Measurements from ENCODE around the gene SLC9A9.

SLC9A9 gene

DNA sequence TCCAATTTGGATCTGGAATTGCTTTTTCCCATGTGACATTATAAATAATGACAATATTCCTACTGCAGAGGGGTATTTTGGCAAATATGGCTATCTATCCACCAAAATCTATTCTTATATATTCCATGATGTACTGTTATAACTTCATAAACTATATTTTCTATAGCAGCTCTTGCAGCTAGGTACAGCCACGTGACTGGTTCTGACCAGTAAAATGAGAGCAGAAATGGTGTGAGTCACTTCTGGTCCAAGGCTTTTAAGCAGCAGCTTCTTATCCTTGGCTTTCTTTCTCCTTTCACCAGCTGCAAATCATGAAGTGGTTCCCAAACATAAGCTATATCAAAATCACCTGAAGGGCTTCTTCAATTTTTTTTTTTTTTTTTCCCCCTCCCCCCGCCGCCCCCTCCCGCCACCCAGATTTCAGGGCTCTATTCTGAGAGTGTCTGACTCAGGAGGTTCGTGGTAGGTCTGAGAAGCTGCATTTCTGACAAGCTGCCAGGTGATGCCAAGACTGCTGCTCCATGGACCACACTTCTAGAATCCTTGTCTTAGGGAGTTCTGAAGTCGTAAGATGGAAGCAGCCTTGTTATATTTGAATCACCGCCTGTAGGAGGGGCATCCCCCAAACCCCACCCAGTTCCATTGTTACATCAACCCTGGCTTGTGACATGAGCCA is 371.2 kb downstream of the SLC9A9 start:
- no peak overlapping the region for H3K4me3 ChIP-seq (ENCODE audit: low read length)
- no peak for TF ChIP-seq ZNF274 (IDR thresholded peaks at IDR 0.05; ENCODE audit: low read depth, low read length)

DNA sequence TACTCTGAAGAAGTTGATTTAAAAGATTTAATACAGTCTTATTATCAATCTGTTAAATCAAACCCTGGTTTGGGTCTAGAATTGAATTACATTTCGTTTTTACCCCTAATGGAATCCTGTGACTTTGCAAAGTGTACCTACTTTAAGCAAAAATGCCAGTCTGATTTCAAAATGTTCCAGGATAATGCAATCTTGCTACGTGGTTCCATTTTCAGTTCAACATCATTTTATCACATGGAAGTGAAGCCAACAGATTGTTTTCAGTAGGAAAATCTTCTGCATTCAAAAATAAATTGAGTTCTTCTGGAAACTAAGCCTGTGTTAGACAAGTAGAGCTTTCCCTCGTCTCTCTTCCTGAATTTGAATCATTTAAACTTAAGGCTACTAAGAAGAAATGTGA is 372.3 kb downstream of the SLC9A9 start:
- no peak overlapping the region for H3K4me3 ChIP-seq (ENCODE audit: low read length)
- TF ChIP-seq ZNF274 (IDR thresholded peaks at IDR 0.05; ENCODE audit: low read depth, low read length), result no peak

DNA sequence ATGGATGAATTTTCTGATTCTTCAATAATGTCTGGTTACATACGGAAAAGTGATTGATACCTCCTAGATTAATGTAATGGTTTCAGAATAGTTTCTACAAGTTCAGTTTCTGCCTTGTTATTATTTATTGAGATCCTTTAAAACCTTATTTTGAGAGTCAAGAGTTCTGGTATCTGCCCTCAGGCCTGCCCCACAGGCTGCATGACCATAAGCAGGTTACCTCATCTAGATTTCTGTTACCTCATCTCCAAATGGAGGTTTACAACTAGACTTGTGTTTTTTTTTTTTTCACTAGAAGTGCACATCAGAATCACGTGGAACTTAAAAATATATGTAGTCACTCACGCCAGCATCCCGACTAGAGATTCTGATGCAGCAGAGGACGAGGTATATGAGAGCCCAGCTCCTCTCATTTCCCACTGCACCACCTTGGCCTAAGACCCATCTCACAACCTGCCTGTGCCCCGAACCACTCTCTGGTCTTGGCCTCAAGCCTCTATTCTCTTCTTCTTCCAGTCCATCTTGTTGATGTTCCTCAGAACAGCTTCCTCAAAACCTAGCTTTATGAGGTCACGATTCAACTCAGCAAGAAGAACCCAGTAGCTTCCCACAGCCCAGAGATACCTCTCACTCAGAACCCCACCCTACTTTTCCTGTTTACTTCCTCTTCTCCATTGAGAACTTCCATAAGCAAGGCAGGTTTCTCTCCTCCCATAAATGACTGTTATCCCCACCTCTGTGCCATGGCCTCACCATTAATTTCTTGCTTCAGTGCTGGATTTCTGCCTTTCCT is 375.3 kb downstream of the SLC9A9 start:
- no peak for TF ChIP-seq ZNF274 (IDR thresholded peaks at IDR 0.05; ENCODE audit: low read depth, low read length)
- H3K4me3 ChIP-seq (ENCODE audit: low read length), result no peak overlapping the region

DNA sequence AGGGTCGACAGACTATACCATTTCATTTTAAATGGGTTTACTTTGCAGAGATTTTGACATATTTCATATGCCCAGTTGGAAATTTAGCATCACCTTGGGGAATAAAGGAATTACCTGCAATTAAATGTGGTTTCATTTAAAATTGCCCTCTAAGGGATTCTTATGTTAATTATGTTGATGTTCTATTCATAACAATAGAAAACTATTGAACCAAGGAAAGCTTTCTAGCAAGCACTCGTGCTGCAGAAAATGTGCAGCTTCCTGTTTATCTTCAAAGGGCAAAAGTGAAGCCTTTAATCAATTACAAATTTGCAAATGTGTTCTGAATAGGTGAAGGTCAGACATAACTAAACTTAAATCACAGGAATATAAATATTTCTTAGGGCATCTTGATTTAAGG is 376.6 kb downstream of the SLC9A9 start:
- TF ChIP-seq ZNF274 (IDR thresholded peaks at IDR 0.05; ENCODE audit: low read depth, low read length), result no peak
- H3K4me3 ChIP-seq (ENCODE audit: low read length), result no peak overlapping the region

DNA sequence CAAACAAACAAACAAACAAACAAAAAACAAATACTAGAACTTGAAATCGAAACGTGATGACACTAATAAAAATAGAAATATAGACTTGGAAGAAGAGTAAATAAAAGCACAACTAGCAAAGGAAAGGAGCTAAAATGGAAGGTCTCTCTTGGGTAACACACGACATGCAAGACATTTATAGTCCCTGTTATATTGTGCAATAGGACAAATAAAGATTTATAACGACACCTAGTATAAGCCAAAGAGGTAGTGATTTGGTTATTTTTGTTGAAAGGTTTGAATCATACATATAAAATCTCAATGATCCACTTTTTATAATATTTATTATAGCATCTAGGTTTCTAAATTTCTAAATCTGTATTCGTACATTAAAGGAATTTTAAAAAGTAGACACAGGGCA is 379.1 kb downstream of the SLC9A9 start:
- H3K4me3 ChIP-seq (ENCODE audit: low read length), result no peak overlapping the region
- TF ChIP-seq ZNF274 (IDR thresholded peaks at IDR 0.05; ENCODE audit: low read depth, low read length), result no peak

DNA sequence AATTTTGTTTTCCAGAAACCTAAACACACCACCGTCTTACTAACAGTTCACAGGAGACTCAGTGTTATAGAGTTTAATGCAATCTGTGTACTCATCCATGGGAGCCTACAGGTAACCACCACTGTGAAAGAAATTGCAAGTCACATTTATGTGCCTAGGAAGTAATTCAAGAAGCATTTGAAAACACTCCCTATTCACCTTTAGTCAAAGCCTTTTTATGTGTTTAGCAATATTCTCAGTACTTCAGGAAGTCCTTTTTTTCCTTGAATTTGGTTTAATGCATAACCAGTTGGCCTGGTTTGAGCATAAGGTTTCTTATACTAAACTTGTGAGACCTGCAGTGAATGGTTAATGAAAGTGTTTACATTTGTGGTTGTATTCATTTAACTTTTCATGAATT is 382.6 kb downstream of the SLC9A9 start:
- H3K4me3 ChIP-seq (ENCODE audit: low read length), result no peak overlapping the region
- TF ChIP-seq ZNF274 (IDR thresholded peaks at IDR 0.05; ENCODE audit: low read depth, low read length), result no peak

DNA sequence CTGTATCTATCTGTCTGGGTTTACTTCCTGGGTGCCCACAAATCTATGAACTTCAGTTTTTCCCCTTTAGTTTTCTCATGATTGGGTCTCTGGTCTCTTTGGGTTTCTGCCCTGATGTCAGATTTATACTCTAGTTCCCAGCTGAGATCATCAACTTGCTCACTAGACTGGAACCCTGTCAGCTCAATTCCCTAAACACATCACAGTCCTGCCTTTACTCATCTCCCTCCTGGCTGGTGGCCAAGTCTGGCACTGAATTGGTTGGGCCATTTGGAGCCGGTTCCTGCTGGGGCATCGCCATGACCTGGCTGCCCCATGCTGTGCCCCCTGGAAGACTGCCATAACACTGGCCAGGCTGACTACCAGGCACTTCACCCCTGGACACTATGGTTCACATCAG is 383.4 kb downstream of the SLC9A9 start:
- no peak for TF ChIP-seq ZNF274 (IDR thresholded peaks at IDR 0.05; ENCODE audit: low read depth, low read length)

DNA sequence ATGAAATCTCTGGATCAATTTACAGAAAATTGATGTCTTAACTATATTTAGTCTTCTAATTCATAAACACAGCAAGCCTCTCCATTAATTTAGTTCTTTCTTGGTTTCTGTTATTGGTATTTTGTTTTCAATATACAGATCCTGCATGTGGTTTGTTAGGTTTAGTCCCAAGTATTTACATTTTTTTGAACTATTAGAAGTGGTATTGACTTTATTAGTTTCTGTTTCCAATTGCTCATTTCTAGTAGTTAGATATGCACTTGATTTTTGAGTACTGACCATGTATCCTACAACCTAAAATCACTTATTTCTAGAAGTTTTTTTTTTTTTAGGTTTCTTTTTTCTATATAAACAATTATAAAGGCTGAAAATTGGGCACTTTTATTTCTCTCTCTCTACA is 392.8 kb downstream of the SLC9A9 start:
- no peak overlapping the region for H3K4me3 ChIP-seq (ENCODE audit: low read length)
- TF ChIP-seq ZNF274 (IDR thresholded peaks at IDR 0.05; ENCODE audit: low read depth, low read length), result no peak

More for the DNA sequence above, 383.4 kb downstream of the SLC9A9 start:
- no peak overlapping the region for H3K4me3 ChIP-seq (ENCODE audit: low read length)

DNA sequence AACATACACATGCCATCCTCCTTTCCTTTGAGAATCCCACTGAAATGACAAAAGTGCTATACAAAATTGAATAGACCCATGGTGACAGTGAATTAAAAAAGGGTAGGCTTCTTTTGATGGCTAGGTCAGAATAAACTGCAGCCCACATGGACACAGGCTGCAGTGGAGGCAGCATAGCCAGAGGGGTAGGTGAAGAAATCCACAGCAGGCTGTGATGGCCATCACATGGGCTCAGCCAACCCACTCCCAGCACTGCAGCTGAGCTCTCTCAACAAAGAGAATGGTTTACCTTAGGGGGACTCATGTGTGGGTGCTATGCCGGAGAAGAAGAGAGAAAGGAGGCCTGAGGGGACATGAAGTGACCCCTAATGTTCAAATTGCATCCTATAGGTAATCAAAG is 397.6 kb downstream of the SLC9A9 start:
- no peak overlapping the region for H3K4me3 ChIP-seq (ENCODE audit: low read length)
- no peak for TF ChIP-seq ZNF274 (IDR thresholded peaks at IDR 0.05; ENCODE audit: low read depth, low read length)

DNA sequence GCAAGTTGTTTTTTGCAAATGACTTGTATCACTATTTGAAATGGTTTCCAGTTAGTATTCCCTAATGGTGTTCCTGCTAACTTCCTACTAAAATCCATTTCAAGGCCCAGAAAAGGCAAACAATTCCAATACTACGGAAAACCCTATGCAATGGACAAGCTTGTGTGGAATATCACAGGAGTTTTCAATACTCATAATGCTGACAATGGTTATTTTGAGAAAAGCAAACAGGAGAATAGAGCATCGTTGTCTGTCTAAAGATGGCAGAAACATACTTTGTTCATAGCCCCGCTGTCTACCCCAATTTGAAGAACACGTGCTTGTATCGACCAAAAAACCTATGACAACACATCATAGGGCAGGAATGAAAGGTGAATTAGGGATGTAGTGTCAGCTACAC is 400.8 kb downstream of the SLC9A9 start:
- no peak overlapping the region for H3K4me3 ChIP-seq (ENCODE audit: low read length)
- no peak for TF ChIP-seq ZNF274 (IDR thresholded peaks at IDR 0.05; ENCODE audit: low read depth, low read length)

DNA sequence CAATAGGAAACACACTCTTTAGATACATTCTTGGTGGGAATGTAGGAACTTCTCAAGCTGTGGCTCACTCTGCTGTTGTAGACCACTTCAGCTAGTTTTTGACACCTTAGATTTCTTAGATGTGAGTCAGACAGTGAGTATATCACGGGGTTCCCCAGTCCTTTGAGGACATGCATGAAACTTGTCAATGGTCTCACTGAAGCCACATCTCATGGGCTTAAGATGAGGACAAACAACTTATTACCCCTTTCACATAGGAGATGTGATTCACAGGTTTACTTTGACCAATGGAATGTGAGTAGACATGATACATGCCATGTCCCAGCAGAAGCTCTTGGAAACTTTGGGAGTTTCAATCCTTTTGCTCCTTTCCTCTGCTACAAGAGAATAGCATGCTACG is 403.1 kb downstream of the SLC9A9 start:
- no peak overlapping the region for H3K4me3 ChIP-seq (ENCODE audit: low read length)
- no peak for TF ChIP-seq ZNF274 (IDR thresholded peaks at IDR 0.05; ENCODE audit: low read depth, low read length)

DNA sequence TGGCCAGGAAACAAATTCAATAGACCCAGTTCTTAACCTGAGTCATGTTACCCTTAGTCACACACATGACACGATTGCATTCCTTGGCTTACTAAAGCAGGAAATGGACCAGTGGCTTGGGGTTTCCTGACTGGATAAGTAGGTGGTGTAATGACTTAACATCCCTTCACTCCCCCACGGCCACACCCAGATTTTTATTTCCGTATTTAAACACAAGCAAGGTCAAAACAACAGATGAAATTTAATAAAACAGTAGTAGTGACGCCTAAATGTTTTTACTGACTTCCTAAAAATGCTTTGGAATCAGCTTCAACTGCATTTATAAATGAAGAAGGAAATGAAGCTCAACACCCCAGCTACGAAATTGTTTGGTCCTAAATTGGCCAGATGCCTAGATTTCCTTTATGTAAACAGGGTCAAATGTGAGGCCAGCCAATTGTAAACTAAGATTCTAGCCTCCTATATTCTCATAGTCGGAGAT is 404.4 kb downstream of the SLC9A9 start:
- no peak for TF ChIP-seq ZNF274 (IDR thresholded peaks at IDR 0.05; ENCODE audit: low read depth, low read length)

DNA sequence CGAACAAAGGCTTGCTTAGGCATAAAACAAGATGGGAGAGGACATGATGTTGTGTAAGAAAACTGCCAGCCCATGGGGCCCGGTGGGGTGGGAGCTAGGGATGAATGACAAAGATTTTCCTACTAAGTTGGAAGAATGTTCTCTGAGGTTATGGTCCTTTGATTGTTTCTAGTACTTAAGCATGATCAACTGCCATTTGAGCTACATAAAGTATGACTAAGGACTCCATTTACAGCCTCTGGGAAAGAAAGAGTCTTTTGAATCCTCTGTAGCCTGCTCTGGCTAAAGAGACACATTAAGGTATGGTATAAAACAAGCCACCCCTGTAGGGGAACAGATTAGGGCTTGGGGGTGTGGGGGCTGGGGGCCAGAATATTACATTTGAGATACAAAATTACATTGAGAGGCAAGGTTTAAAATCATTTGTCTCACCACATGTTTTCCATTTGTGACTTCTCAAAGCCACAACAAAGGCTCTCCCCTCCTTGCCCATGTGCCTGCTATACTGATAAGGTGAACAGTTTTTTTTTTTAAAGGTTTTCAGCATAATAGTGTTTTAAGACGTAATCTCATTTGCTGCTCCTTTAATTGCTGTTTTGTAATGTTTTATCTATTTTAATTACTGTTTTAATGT is 405.3 kb downstream of the SLC9A9 start:
- no peak for TF ChIP-seq ZNF274 (IDR thresholded peaks at IDR 0.05; ENCODE audit: low read depth, low read length)
- no peak overlapping the region for H3K4me3 ChIP-seq (ENCODE audit: low read length)

More for the DNA sequence above, 404.4 kb downstream of the SLC9A9 start:
- H3K4me3 ChIP-seq (ENCODE audit: low read length), result no peak overlapping the region

DNA sequence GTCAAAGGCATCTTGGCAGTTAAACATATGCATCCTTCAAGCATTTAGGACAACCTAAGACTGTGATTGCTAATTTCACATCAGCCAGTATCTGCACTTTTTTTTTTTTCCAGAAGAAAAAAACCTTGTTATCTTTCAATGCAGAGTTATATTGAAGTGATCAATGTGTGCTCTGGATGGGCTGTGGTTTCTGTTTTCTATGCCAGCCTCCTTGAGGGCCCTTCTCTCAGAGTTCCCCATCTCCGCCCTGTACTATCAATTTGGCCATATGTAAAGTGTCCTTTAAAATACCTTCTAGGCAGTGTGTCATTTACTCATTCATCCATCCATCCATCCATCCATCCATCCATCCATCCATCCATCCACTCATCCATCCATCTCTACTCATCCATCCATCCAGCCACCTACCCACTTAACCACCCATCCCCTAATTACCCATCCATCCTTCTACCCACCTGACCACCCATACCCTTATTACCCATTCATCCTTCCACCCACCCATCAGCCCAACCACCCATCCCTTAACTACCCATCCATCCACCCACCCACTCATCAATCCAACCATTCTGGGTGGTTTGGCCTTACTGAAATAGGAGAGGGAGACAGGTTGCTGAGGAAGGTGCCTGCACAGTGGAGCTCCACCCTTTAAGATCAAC is 406.6 kb downstream of the SLC9A9 start:
- no peak for TF ChIP-seq ZNF274 (IDR thresholded peaks at IDR 0.05; ENCODE audit: low read depth, low read length)
- no peak overlapping the region for H3K4me3 ChIP-seq (ENCODE audit: low read length)
